D721Med (cell line): Measurements from ENCODE around the gene CTU2.

ENCODE experiments used
- DNase-seq: peaks from one replicate; pipeline ENCODE4 v3.0.0; 2011; ENCODE audit warnings: low spot score; ENCODE audit not compliant: insufficient read length
- FAIRE-seq: peaks from 2 replicates; lab custom pipeline; 2011; peaks lifted over from hg19 to GRCh38; lab: Jason Lieb, UNC
- TF ChIP-seq, protein P1 (sequence below): IDR thresholded peaks from 2 replicates; pipeline ENCODE4 v1.5.1; 2012; ENCODE audit warnings: mild to moderate bottlenecking, control low read depth; ENCODE audit not compliant: insufficient read depth; ENCODE audit errors: missing control alignments

The CTU2 gene

DNA sequence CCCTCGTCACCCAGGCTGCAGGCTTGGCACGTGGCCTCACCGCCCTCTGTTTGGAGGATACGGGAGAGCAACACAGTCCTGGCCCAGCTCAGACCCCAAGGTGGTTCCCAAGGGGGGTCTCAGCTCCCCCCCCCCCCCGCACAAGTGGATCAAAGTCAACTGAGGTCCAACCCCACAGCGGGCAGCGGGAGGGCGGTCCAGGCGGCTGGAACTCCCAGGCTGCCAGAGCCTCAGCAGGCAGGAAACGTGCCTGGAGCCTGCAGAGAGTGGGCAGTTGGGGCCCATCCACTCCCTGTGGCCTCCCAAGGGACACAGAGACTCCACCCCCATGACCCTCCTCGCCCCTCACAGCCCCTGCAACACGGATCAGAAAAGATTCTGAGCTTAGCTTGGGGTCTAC is 42.1 kb downstream of the CTU2 start:
- TF ChIP-seq, protein P1, sequence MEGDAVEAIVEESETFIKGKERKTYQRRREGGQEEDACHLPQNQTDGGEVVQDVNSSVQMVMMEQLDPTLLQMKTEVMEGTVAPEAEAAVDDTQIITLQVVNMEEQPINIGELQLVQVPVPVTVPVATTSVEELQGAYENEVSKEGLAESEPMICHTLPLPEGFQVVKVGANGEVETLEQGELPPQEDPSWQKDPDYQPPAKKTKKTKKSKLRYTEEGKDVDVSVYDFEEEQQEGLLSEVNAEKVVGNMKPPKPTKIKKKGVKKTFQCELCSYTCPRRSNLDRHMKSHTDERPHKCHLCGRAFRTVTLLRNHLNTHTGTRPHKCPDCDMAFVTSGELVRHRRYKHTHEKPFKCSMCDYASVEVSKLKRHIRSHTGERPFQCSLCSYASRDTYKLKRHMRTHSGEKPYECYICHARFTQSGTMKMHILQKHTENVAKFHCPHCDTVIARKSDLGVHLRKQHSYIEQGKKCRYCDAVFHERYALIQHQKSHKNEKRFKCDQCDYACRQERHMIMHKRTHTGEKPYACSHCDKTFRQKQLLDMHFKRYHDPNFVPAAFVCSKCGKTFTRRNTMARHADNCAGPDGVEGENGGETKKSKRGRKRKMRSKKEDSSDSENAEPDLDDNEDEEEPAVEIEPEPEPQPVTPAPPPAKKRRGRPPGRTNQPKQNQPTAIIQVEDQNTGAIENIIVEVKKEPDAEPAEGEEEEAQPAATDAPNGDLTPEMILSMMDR, result no peak
- FAIRE-seq, result no peak

GRCh38 chr16:88749358-88749757 is 43.1 kb downstream of the CTU2 start:
- TF ChIP-seq, protein P1, result no peak
- DNase-seq, result no peak
- no peak for FAIRE-seq

More for the DNA sequence above, 42.1 kb downstream of the CTU2 start:
- DNase-seq, result no peak

DNA sequence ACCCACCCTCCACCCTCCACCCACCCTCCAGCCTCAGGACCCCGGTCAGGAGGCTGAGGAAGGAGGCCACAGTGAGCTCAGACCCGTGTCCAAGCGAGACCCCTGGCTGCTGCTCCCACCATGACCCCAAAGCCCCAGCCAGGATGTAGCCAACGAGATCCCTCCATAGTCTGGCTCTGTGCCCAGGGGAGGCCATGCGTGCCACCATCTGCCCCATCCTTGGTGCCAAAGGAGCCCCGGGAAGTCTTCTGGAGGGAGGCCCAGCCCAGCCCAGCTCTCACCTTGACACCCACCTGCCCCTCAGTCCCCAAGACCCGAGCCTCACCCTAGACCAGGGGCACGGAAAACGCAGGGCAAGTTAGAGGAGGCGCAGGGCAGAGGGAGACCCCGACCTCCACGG is 44.6 kb downstream of the CTU2 start:
- DNase-seq, result no peak
- no peak for FAIRE-seq
- TF ChIP-seq, protein P1, result no peak

- TF ChIP-seq, protein P1, result no peak
- DNase-seq (no peak), FAIRE-seq (no peak)
These were observed 46.2 kb downstream of the CTU2 start for GRCh38 chr16:88752386-88753002.

GRCh38 chr16:88753191-88753590 is 46.9 kb downstream of the CTU2 start:
- no peak for DNase-seq
- FAIRE-seq, result no peak
- TF ChIP-seq, protein P1, result no peak

- FAIRE-seq (no peak), DNase-seq (no peak)
- TF ChIP-seq, protein P1, result no peak
These were observed 47.3 kb downstream of the CTU2 start for GRCh38 chr16:88753602-88754001.

- TF ChIP-seq, protein P1, result no peak
- DNase-seq (no peak), FAIRE-seq (no peak)
These were observed 48.0 kb downstream of the CTU2 start for GRCh38 chr16:88754109-88754911.
